Measurements from ENCODE around the gene GRID1. TPM values are rescaled to one million over a fixed set of nuclear protein-coding genes. Genes with fewer than 3 reads are reported as not detected.

GRID1 gene
- total and polyA plus RNA-seq, 2 experiments from 2014 or later, result not detected

GRCh38 chr10:86045896-86046295 lies 320.7 kb downstream of the GRID1 start:
- no peak for TF ChIP-seq EZH2phosphoT487 (IDR thresholded peaks at IDR 0.05; ENCODE audit: insufficient read depth, low read depth)
- no peak for TF ChIP-seq EZH2 (IDR thresholded peaks at IDR 0.05; ENCODE audit: insufficient read depth, poor library complexity, severe bottlenecking)
- Histone ChIP-seq H3K27me3 (replicated peaks; ENCODE audit: insufficient read depth) (no peaks in the 10 kb centered on the region), H3F3A (ENCODE audit: insufficient read depth) (no peaks in the 10 kb centered on the region), H4K20me1 (ENCODE audit: insufficient read depth) (no peaks in the 10 kb centered on the region), H3K79me2 (ENCODE audit: insufficient read depth) (no peaks in the 10 kb centered on the region), H3K9ac (no peak overlapping the region), H3K4me3 (no peak overlapping the region), H3K9me3 (ENCODE audit: low read depth) (peaks cover 3% of the 10 kb centered on the region), H3K4me2 (ENCODE audit: unreplicated experiment) (no peak overlapping the region), H3K36me3 (ENCODE audit: low read depth) (no peaks in the 10 kb centered on the region), H3K4me1 (ENCODE audit: insufficient read depth) (no peaks in the 10 kb centered on the region), H3K27ac (no peak overlapping the region), H3K9me2 (ENCODE audit: insufficient read depth) (no peaks in the 10 kb centered on the region), H2AFZ (no peak overlapping the region)
- DNase-seq, result no peak
- in situ Hi-C loops (cut with MboI), result no loop called here
- 19 to 33% methylated on average over 5 of the region's 5 CpGs for WGBS, 2 experiments (ENCODE audit: low coverage in 1 of 2, low lambda C conversion rate in 2 of 2, missing lambda C conversion rate in 2 of 2)

- Histone ChIP-seq H3K27me3 (replicated peaks; ENCODE audit: insufficient read depth) (no peaks in the 10 kb centered on the region), H3K27ac (no peak overlapping the region), H4K20me1 (ENCODE audit: insufficient read depth) (no peaks in the 10 kb centered on the region), H3F3A (ENCODE audit: insufficient read depth) (no peaks in the 10 kb centered on the region), H3K9ac (no peak overlapping the region), H3K9me2 (ENCODE audit: insufficient read depth) (no peaks in the 10 kb centered on the region), H3K4me1 (ENCODE audit: insufficient read depth) (no peaks in the 10 kb centered on the region), H3K4me3 (no peak overlapping the region), H2AFZ (no peak overlapping the region), H3K4me2 (ENCODE audit: unreplicated experiment) (no peak overlapping the region), H3K79me2 (ENCODE audit: insufficient read depth) (no peaks in the 10 kb centered on the region), H3K9me3 (ENCODE audit: low read depth) (no peaks in the 10 kb centered on the region), H3K36me3 (ENCODE audit: low read depth) (no peaks in the 10 kb centered on the region)
- 0 to 2% methylated on average over 2 of the region's 2 CpGs for WGBS, 2 experiments (ENCODE audit: low coverage in 1 of 2, low lambda C conversion rate in 2 of 2, missing lambda C conversion rate in 2 of 2)
- TF ChIP-seq EZH2phosphoT487 (IDR thresholded peaks at IDR 0.05; ENCODE audit: insufficient read depth, low read depth) (no peak), EZH2 (IDR thresholded peaks at IDR 0.05; ENCODE audit: insufficient read depth, poor library complexity, severe bottlenecking) (no peak)
- no peak for DNase-seq
- in situ Hi-C loops (cut with MboI), result no loop called here
Observed at GRCh38 chr10:86044029-86044428, 322.6 kb downstream of the GRID1 start.

GRCh38 chr10:86043236-86043635 lies 323.4 kb downstream of the GRID1 start:
- H2AFZ ChIP-seq, result no peak overlapping the region
- H3K9ac ChIP-seq, result no peak overlapping the region
- no peak for TF ChIP-seq EZH2phosphoT487 (IDR thresholded peaks at IDR 0.05; ENCODE audit: insufficient read depth, low read depth)
- no peak for TF ChIP-seq EZH2 (IDR thresholded peaks at IDR 0.05; ENCODE audit: insufficient read depth, poor library complexity, severe bottlenecking)
- H3K4me1 ChIP-seq (ENCODE audit: insufficient read depth), result no peaks in the 10 kb centered on the region
- H3K79me2 ChIP-seq (ENCODE audit: insufficient read depth), result no peaks in the 10 kb centered on the region
- H3K27me3 ChIP-seq (replicated peaks; ENCODE audit: insufficient read depth), result no peaks in the 10 kb centered on the region
- H4K20me1 ChIP-seq (ENCODE audit: insufficient read depth), result no peaks in the 10 kb centered on the region
- no peaks in the 10 kb centered on the region for H3K9me3 ChIP-seq (ENCODE audit: low read depth)
- in situ Hi-C loops (cut with MboI), result no loop called here
- no peak overlapping the region for H3K27ac ChIP-seq
- no peak overlapping the region for H3K4me2 ChIP-seq (ENCODE audit: unreplicated experiment)
- no peaks in the 10 kb centered on the region for H3F3A ChIP-seq (ENCODE audit: insufficient read depth)
- H3K36me3 ChIP-seq (ENCODE audit: low read depth), result no peaks in the 10 kb centered on the region
- DNase-seq, result no peak
- no peak overlapping the region for H3K4me3 ChIP-seq
- 13 to 15% methylated on average over 3 of the region's 3 CpGs for WGBS, 2 experiments (ENCODE audit: low coverage in 1 of 2, low lambda C conversion rate in 2 of 2, missing lambda C conversion rate in 2 of 2)
- H3K9me2 ChIP-seq (ENCODE audit: insufficient read depth), result no peaks in the 10 kb centered on the region

- no peaks in the 10 kb centered on the region for H3K9me3 ChIP-seq (ENCODE audit: low read depth)
- H3K36me3 ChIP-seq (ENCODE audit: low read depth), result no peaks in the 10 kb centered on the region
- no peak for DNase-seq
- H3K27ac ChIP-seq, result no peak overlapping the region
- H3K9ac ChIP-seq, result no peak overlapping the region
- in situ Hi-C loops (cut with MboI), result no loop called here
- no peaks in the 10 kb centered on the region for H3K9me2 ChIP-seq (ENCODE audit: insufficient read depth)
- 25 to 31% methylated on average over 2 of the region's 2 CpGs for WGBS, 2 experiments (ENCODE audit: low coverage in 1 of 2, low lambda C conversion rate in 2 of 2, missing lambda C conversion rate in 2 of 2)
- H3K79me2 ChIP-seq (ENCODE audit: insufficient read depth), result no peaks in the 10 kb centered on the region
- no peaks in the 10 kb centered on the region for H3K4me1 ChIP-seq (ENCODE audit: insufficient read depth)
- no peak for TF ChIP-seq EZH2 (IDR thresholded peaks at IDR 0.05; ENCODE audit: insufficient read depth, poor library complexity, severe bottlenecking)
- TF ChIP-seq EZH2phosphoT487 (IDR thresholded peaks at IDR 0.05; ENCODE audit: insufficient read depth, low read depth), result no peak
- H4K20me1 ChIP-seq (ENCODE audit: insufficient read depth), result no peaks in the 10 kb centered on the region
- H3K4me2 ChIP-seq (ENCODE audit: unreplicated experiment), result no peak overlapping the region
- H3K27me3 ChIP-seq (replicated peaks; ENCODE audit: insufficient read depth), result no peaks in the 10 kb centered on the region
- no peak overlapping the region for H3K4me3 ChIP-seq
- no peak overlapping the region for H2AFZ ChIP-seq
- no peaks in the 10 kb centered on the region for H3F3A ChIP-seq (ENCODE audit: insufficient read depth)
Observed at GRCh38 chr10:86042161-86042560, 324.4 kb downstream of the GRID1 start.

- 5 to 10% methylated on average over 3 of the region's 3 CpGs for WGBS, 2 experiments (ENCODE audit: low coverage in 1 of 2, low lambda C conversion rate in 2 of 2, missing lambda C conversion rate in 2 of 2)
- Histone ChIP-seq H3K4me2 (ENCODE audit: unreplicated experiment) (no peak overlapping the region), H3K79me2 (ENCODE audit: insufficient read depth) (no peaks in the 10 kb centered on the region)
Observed at GRCh38 chr10:86041116-86041515, 325.5 kb downstream of the GRID1 start.

More at GRCh38 chr10:86041116-86041515, 325.5 kb downstream of the GRID1 start:
- no peaks in the 10 kb centered on the region for H3K4me1 ChIP-seq (ENCODE audit: insufficient read depth)
- no peaks in the 10 kb centered on the region for H3K36me3 ChIP-seq (ENCODE audit: low read depth)
- no peak for DNase-seq
- no peaks in the 10 kb centered on the region for H3F3A ChIP-seq (ENCODE audit: insufficient read depth)
- H2AFZ ChIP-seq, result no peak overlapping the region
- H3K27me3 ChIP-seq (replicated peaks; ENCODE audit: insufficient read depth), result no peaks in the 10 kb centered on the region
- H3K4me3 ChIP-seq, result no peak overlapping the region
- no peak overlapping the region for H3K9ac ChIP-seq
- H4K20me1 ChIP-seq (ENCODE audit: insufficient read depth), result no peaks in the 10 kb centered on the region
- H3K9me2 ChIP-seq (ENCODE audit: insufficient read depth), result no peaks in the 10 kb centered on the region
- no peak for TF ChIP-seq EZH2phosphoT487 (IDR thresholded peaks at IDR 0.05; ENCODE audit: insufficient read depth, low read depth)
- TF ChIP-seq EZH2 (IDR thresholded peaks at IDR 0.05; ENCODE audit: insufficient read depth, poor library complexity, severe bottlenecking), result no peak
- in situ Hi-C loops (cut with MboI), result no loop called here
- H3K27ac ChIP-seq, result no peak overlapping the region
- no peaks in the 10 kb centered on the region for H3K9me3 ChIP-seq (ENCODE audit: low read depth)
